H1 (cell line): ENCODE results near the gene ASB11. TPM values are rescaled to one million over a fixed set of nuclear protein-coding genes. Genes with fewer than 3 reads are reported as not detected.

Source experiments
- CTCF ChIA-PET: fragments of 300-600 bp; sonication (Branson Sonifier 250); formaldehyde crosslinking; loops from one replicate; lab custom pipeline; 2021; ENCODE audit not compliant: partially characterized antibody; lab: Charles Lee
- POLR2A ChIA-PET: fragments of 300-600 bp; sonication (Branson Sonifier 250); formaldehyde crosslinking; loops from one replicate; lab custom pipeline; 2021; ENCODE audit warnings: inconsistent platforms; ENCODE audit not compliant: partially characterized antibody; lab: Charles Lee
- DNase-seq, 2 experiments: peaks; one replicate each; pipeline versions ENCODE4 v3.0.0 to v3.0.0-alpha.2; 2010 to 2022; ENCODE audit warnings: low spot score in 2 of 2, low read depth in 1 of 2, mixed read lengths in 1 of 2
- FAIRE-seq: peaks from 2 replicates; lab custom pipeline; 2011; peaks lifted over from hg19 to GRCh38; lab: Jason Lieb, UNC
- H2AFZ ChIP-seq: 2 replicates; pipeline ENCODE4 v1.8.1; 2012; ENCODE audit warnings: low read length, inconsistent platforms
- H2AK5ac ChIP-seq: 2 replicates; pipeline ENCODE4 v1.6.1; 2013; ENCODE audit warnings: low read depth, low read length
- H2BK120ac ChIP-seq: replicated peaks from 2 replicates; pipeline ENCODE3; 2013; ENCODE audit warnings: low read depth, low read length, inconsistent platforms
- H2BK12ac ChIP-seq: 2 replicates; pipeline ENCODE4 v1.6.1; 2013; ENCODE audit warnings: low read depth, low read length
- H2BK15ac ChIP-seq: 2 replicates; pipeline ENCODE4 v1.6.1; 2013; ENCODE audit warnings: low read length
- H2BK20ac ChIP-seq: 2 replicates; pipeline ENCODE4 v1.6.1; 2013; ENCODE audit warnings: low read length
- H2BK5ac ChIP-seq: 2 replicates; pipeline ENCODE4 v1.6.1; 2013; ENCODE audit warnings: low read depth, low read length
- H3K14ac ChIP-seq: 2 replicates; pipeline ENCODE4 v1.6.1; 2013; ENCODE audit warnings: inconsistent platforms; ENCODE audit not compliant: insufficient read length
- H3K18ac ChIP-seq: 2 replicates; pipeline ENCODE4 v1.6.1; 2013; ENCODE audit warnings: low read length; ENCODE audit errors: extremely low read depth
- H3K23ac ChIP-seq: 2 replicates; pipeline ENCODE4 v1.6.1; 2013; ENCODE audit warnings: inconsistent platforms; ENCODE audit not compliant: insufficient read length
- H3K23me2 ChIP-seq: 2 replicates; pipeline ENCODE4 v1.6.1; 2013; ENCODE audit warnings: low read depth, low read length
- H3K27ac ChIP-seq: 2 replicates; pipeline ENCODE4 v1.6.1; 2011; ENCODE audit warnings: low read depth, low read length, inconsistent platforms
- H3K27me3 ChIP-seq, 4 experiments: replicated peaks in 1 of 4; 1 replicate in 1 of 4; 2 replicates in 3 of 4; pipeline versions ENCODE4 v1.6.1 to v1.8.1; 2011 to 2013; ENCODE audit warnings: low read length in 3 of 4, mild to moderate bottlenecking in 3 of 4, inconsistent platforms in 2 of 4, mixed read lengths in 2 of 4, moderate library complexity in 1 of 4; ENCODE audit not compliant: control insufficient read depth in 3 of 4, insufficient read depth in 3 of 4; ENCODE audit errors: extremely low read depth in 1 of 4
- H3K36me3 ChIP-seq, 4 experiments: 2 replicates each; pipeline versions ENCODE4 v1.6.1 to v1.8.1; 2011 to 2013; ENCODE audit warnings: mild to moderate bottlenecking in 4 of 4, low read length in 3 of 4, moderate library complexity in 2 of 4, control low read depth in 1 of 4, inconsistent platforms in 1 of 4; ENCODE audit not compliant: insufficient read depth in 4 of 4, control insufficient read depth in 2 of 4
- H3K4ac ChIP-seq: replicated peaks from 2 replicates; pipeline ENCODE3; 2013; ENCODE audit warnings: low read length, low read depth, mixed read lengths, inconsistent platforms; ENCODE audit not compliant: insufficient read length
- H3K4me1 ChIP-seq, 4 experiments: replicated peaks in 1 of 4; 1 replicate in 1 of 4; 2 replicates in 3 of 4; pipeline versions ENCODE4 v1.6.1 to v1.8.1; 2011 to 2013; ENCODE audit warnings: low read length in 3 of 4, inconsistent platforms in 2 of 4, mixed read lengths in 1 of 4; ENCODE audit not compliant: insufficient read depth in 4 of 4, control insufficient read depth in 3 of 4
- H3K4me2 ChIP-seq, 2 experiments: 2 replicates each; pipeline versions ENCODE4 v1.6.1 to v1.8.1; 2011 to 2013; ENCODE audit warnings: low read depth in 2 of 2, low read length in 2 of 2, control low read depth in 1 of 2, inconsistent platforms in 1 of 2, mild to moderate bottlenecking in 1 of 2; ENCODE audit not compliant: insufficient read depth in 1 of 2
- H3K4me3 ChIP-seq, 4 experiments: fragments of 200-600, 300-600 bp in 1 of 4; sonication (generic), shearing (Covaris generic), sonication (Bioruptor Twin) in 1 of 4; 2 replicates each; pipeline versions ENCODE4 v1.5.1 to v1.8.1; 2011 to 2016; ENCODE audit warnings: low read length in 4 of 4, low read depth in 3 of 4, control low read depth in 2 of 4, inconsistent platforms in 2 of 4, mild to moderate bottlenecking in 2 of 4, mixed read lengths in 1 of 4, moderate library complexity in 1 of 4; ENCODE audit not compliant: insufficient read depth in 2 of 4; ENCODE audit errors: extremely low read depth in 1 of 4
- H3K56ac ChIP-seq: replicated peaks from 2 replicates; pipeline ENCODE3; 2013; ENCODE audit warnings: low read depth, mild to moderate bottlenecking, mixed read lengths, low read length, inconsistent platforms; ENCODE audit not compliant: insufficient read length
- H3K79me1 ChIP-seq: 2 replicates; pipeline ENCODE4 v1.6.1; 2013; ENCODE audit warnings: low read depth, low read length, control low read depth
- H3K79me2 ChIP-seq, 2 experiments: 2 replicates each; pipeline versions ENCODE4 v1.6.1 to v1.8.1; 2012 to 2013; ENCODE audit warnings: low read length in 2 of 2, mild to moderate bottlenecking in 2 of 2, inconsistent platforms in 1 of 2; ENCODE audit not compliant: insufficient read depth in 2 of 2, control insufficient read depth in 1 of 2
- H3K9ac ChIP-seq, 4 experiments: replicated peaks in 1 of 4; 1 replicate in 1 of 4; 2 replicates in 3 of 4; pipeline versions ENCODE4 v1.6.1 to v1.8.1; 2011 to 2013; ENCODE audit warnings: low read depth in 3 of 4, low read length in 3 of 4, control low read depth in 2 of 4, mild to moderate bottlenecking in 2 of 4, moderate library complexity in 2 of 4, inconsistent platforms in 1 of 4; ENCODE audit errors: extremely low read depth in 1 of 4
- H3K9me3 ChIP-seq, 2 experiments: 2 replicates each; pipeline versions ENCODE4 v1.6.1 to v1.8.1; 2012 to 2013; ENCODE audit warnings: mild to moderate bottlenecking in 2 of 2, moderate library complexity in 2 of 2, control low read depth in 1 of 2, inconsistent platforms in 1 of 2, low read depth in 1 of 2, low read length in 1 of 2, mixed read lengths in 1 of 2; ENCODE audit not compliant: insufficient read depth in 2 of 2
- H4K20me1 ChIP-seq, 2 experiments: replicated peaks in 1 of 2; 2 replicates each; pipeline versions ENCODE3 to v1.8.1; 2011 to 2013; ENCODE audit warnings: inconsistent platforms in 2 of 2, low read length in 2 of 2, mild to moderate bottlenecking in 1 of 2; ENCODE audit not compliant: insufficient read depth in 2 of 2, control insufficient read depth in 1 of 2
- H4K5ac ChIP-seq: 2 replicates; pipeline ENCODE4 v1.6.1; 2013; ENCODE audit warnings: low read length, low read depth, mixed read lengths, inconsistent platforms; ENCODE audit not compliant: insufficient read length
- H4K8ac ChIP-seq: 2 replicates; pipeline ENCODE4 v1.8.0; 2013; ENCODE audit warnings: mild to moderate bottlenecking, moderate library complexity, low read length, inconsistent platforms; ENCODE audit not compliant: insufficient read depth; ENCODE audit errors: extremely low read depth
- H4K91ac ChIP-seq: replicated peaks from 2 replicates; pipeline ENCODE3; 2013; ENCODE audit warnings: low read length, mixed read lengths, inconsistent platforms; ENCODE audit not compliant: insufficient read length
- BACH1 ChIP-seq: IDR thresholded peaks from 2 replicates; pipeline ENCODE4 v1.6.1; 2012; ENCODE audit warnings: low read length, improper control_type of control experiment
- EP300 ChIP-seq, 2 experiments: IDR thresholded peaks; 1 replicate in 1 of 2; 2 replicates in 1 of 2; pipeline ENCODE4 v1.6.1; 2011 to 2012; ENCODE audit warnings: low read depth in 2 of 2, low read length in 2 of 2, mild to moderate bottlenecking in 2 of 2, borderline replicate concordance in 1 of 2, inconsistent platforms in 1 of 2, moderate library complexity in 1 of 2
- GTF2F1 ChIP-seq: IDR thresholded peaks from 2 replicates; pipeline ENCODE4 v1.6.1; 2012; ENCODE audit warnings: low read depth, low read length, improper control_type of control experiment, borderline replicate concordance
- HDAC6 ChIP-seq: IDR thresholded peaks from one replicate; pipeline ENCODE4 v1.7.1; 2012; ENCODE audit warnings: low read depth, mild to moderate bottlenecking, inconsistent platforms, low read length, moderate library complexity
- JUN ChIP-seq: IDR thresholded peaks from 2 replicates; pipeline ENCODE4 v1.6.1; 2011; ENCODE audit warnings: low read depth, mild to moderate bottlenecking, improper control_type of control experiment, low read length
- KDM5A ChIP-seq: fragments of 200-600 bp; IDR thresholded peaks from 2 replicates; pipeline ENCODE4 v1.7.1; 2012; ENCODE audit warnings: mild to moderate bottlenecking, low read length, inconsistent platforms, mixed read lengths
- SIN3A ChIP-seq, 2 experiments: IDR thresholded peaks in 1 of 2; conservative IDR thresholded peaks in 1 of 2; 2 replicates each; pipeline ENCODE4 v1.6.1; 2011 to 2012; ENCODE audit warnings: low read length in 2 of 2, improper control_type of control experiment in 1 of 2, low read depth in 1 of 2, mild to moderate bottlenecking in 1 of 2
- SIRT6 ChIP-seq: IDR thresholded peaks from one replicate; pipeline ENCODE4 v1.7.1; 2012; ENCODE audit warnings: low read length, inconsistent platforms
- SUZ12 ChIP-seq: fragments of 200-600 bp; sonication (generic); IDR thresholded peaks from 2 replicates; pipeline ENCODE4 v1.6.1; 2012; ENCODE audit warnings: mild to moderate bottlenecking, inconsistent platforms, low read length, moderate library complexity, mixed read lengths
- WGBS, 2 experiments: shearing (Covaris generic) in 1 of 2; methylation state at CpG; one replicate each; pipeline versions ENCODE4 v1.1.6 to v1.1.7; 2013 to 2015; ENCODE audit warnings: low lambda C conversion rate in 2 of 2, mixed read lengths in 2 of 2, inconsistent platforms in 1 of 2, low coverage in 1 of 2, missing lambda C conversion rate in 1 of 2; ENCODE audit not compliant: insufficient replicate concordance in 2 of 2, insufficient coverage in 1 of 2, insufficient read length in 1 of 2; ENCODE audit errors: extremely low coverage in 1 of 2, missing lambda C conversion rate in 1 of 2; 5-methylcytosine and 5-hydroxymethylcytosine counted together
- polyA plus RNA-seq, 7 experiments: library from polyadenylated mRNA; depleted of rRNA in 3 of 7; stranded (reverse) in 5 of 7; unstranded in 2 of 7; fragments of >200 nt in 5 of 7; fragments of 200-250 nt in 2 of 7; gene quantifications; 1 replicate in 5 of 7; 2 replicates in 1 of 7; 4 replicates in 1 of 7; pipeline versions ENCODE4 v1.2.1 to v1.2.3, GENCODE V29; 2011 to 2013; ENCODE audit warnings: missing spikeins in 2 of 7, mixed read lengths in 2 of 7
- total RNA-seq: library from RNA; stranded (reverse); fragmentation: NEBNext Ultra II Directional; extraction: Animal tissue kit (Norgen Biotek cat#: 25700); gene quantifications from 2 replicates; pipeline ENCODE4 v1.2.1, GENCODE V29; 2021

ASB11 gene
- total and polyA plus RNA-seq, 2 of the 8 experiments (the other 6 are each of a cell fraction or from before 2014, with no cell fraction given), result not detected

- no peak overlapping the region for H3K14ac ChIP-seq
- WGBS, 2 experiments, result 92% methylated on average over 1 of the region's 1 CpG; no CpG with 5 or more reads in 1 of the 2 experiments
- no peak overlapping the region for H4K5ac ChIP-seq
- no peaks in the 10 kb centered on the region for H3K27me3 ChIP-seq
- no peak overlapping the region for H4K91ac ChIP-seq
- no peak overlapping the region for H3K4me3 ChIP-seq
- H3K9me3 ChIP-seq, result no peaks in the 10 kb centered on the region
- no peak overlapping the region for H2BK12ac ChIP-seq
- no peak overlapping the region for H2AFZ ChIP-seq
- H3K23me2 ChIP-seq, result no peaks in the 10 kb centered on the region
- H4K8ac ChIP-seq, result no peak overlapping the region
- H3K18ac ChIP-seq, result no peak overlapping the region
- H3K36me3 ChIP-seq, result no peaks in the 10 kb centered on the region
- no peaks in the 10 kb centered on the region for H4K20me1 ChIP-seq
- no peak overlapping the region for H2BK20ac ChIP-seq
- H3K79me2 ChIP-seq, result no peaks in the 10 kb centered on the region
- no peak overlapping the region for H3K9ac ChIP-seq
- no peak overlapping the region for H3K56ac ChIP-seq
- POLR2A ChIA-PET, result no interaction called here
- H3K27ac ChIP-seq, result no peak overlapping the region
- H3K4ac ChIP-seq, result no peak overlapping the region
- H3K4me2 ChIP-seq, result no peak overlapping the region
- DNase-seq (no peak), FAIRE-seq (no peak)
- no peak overlapping the region for H2BK5ac ChIP-seq
- CTCF ChIA-PET, result no interaction called here
- no peaks in the 10 kb centered on the region for H3K79me1 ChIP-seq
- no peak overlapping the region for H3K23ac ChIP-seq
- H3K4me1 ChIP-seq, result 0 out of 7 replicates have a peak, but pooled peaks cover 0 to 5% (median 0%) of the 10 kb centered on the region in 4 experiments
- H2AK5ac ChIP-seq, result no peak overlapping the region
- no peak overlapping the region for H2BK15ac ChIP-seq
- no peak overlapping the region for H2BK120ac ChIP-seq
- TF ChIP-seq SIN3A (conservative IDR thresholded peaks at IDR 0.05 in 1 of 2, IDR thresholded peaks at IDR 0.05 in 1 of 2; ENCODE audit: low read depth in 1 of 2, low read length in 2 of 2) (no peak), KDM5A (no peak), SIRT6 (no peak), EP300 (IDR thresholded peaks at IDR 0.05; ENCODE audit: borderline replicate concordance in 1 of 2, low read depth in 2 of 2, low read length in 2 of 2) (no peak), BACH1 (no peak), JUN (no peak), HDAC6 (no peak), GTF2F1 (no peak), SUZ12 (no peak)
These were observed 46.3 kb downstream of the ASB11 start for GRCh38 chrX:15269120-15269519.
